ENCODE measurements around the gene CDIP1. TPM values are rescaled to one million over a fixed set of nuclear protein-coding genes. Genes with fewer than 3 reads are reported as not detected.

Gene CDIP1
- total and polyA plus RNA-seq, 4 experiments from 2014 or later, result 10.2 to 21.1 (median 17.3) TPM

DNA sequence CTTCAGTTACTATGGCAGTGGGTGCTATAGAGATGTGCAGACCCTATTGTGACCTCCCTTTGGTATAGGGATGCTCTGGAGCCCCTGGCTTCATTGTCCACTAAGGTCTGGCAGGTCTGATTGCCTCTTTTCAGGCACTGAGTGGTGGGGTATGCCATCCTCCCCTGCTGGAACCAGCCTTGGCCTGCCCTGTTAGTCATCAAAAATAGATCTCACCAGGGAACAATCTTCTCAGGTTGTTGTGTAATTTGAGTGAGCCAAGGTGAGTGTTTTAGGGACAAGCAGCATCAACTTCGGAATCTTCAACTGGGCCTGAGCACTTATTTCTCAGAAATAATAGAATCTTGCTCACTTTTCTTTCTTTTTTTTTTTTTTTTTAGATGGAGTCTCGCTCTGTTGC lies 42.8 kb downstream of the CDIP1 start:
- peak overlapping the region in 5 of 7 donors; percentile 6 to 82 (median 63) for H3K27ac Mint-ChIP-seq
- Histone ChIP-seq H3K4me3 (ENCODE audit: low read length in 2 of 2) (no peak overlapping the region), H3K27ac (ENCODE audit: low read depth, low read length) (peak overlapping the region; percentile 13), H3K27me3 (ENCODE audit: insufficient read depth, low read length) (no peaks in the 10 kb centered on the region), H3K9me3 (ENCODE audit: control insufficient read depth in 1 of 2, low read length in 2 of 2) (no peaks in the 10 kb centered on the region), H3K4me1 (ENCODE audit: insufficient read depth, low read length) (peaks cover 84% of the 10 kb centered on the region), H3K36me3 (ENCODE audit: insufficient read depth, low read length) (peaks cover 12% of the 10 kb centered on the region)
- DNase-seq, result no peak
- no peak overlapping the region for H3K4me3 Mint-ChIP-seq
- H3K36me3 Mint-ChIP-seq, result peaks cover 20 to 51% of the 10 kb centered on the region in 2 donors
- no peaks in the 10 kb centered on the region for H3K27me3 Mint-ChIP-seq
- CTCF ChIA-PET (ENCODE audit: partially characterized antibody), result interaction anchor here (1.3 kb wide), 1 partner anchor 18 kb away, joined by 3 read pairs; no protein-coding TSS in a partner anchor
- H3K4me1 Mint-ChIP-seq, result peaks cover 55 to 86% (median 72%) of the 10 kb centered on the region in 4 donors
- intact Hi-C loops (cut with micrococcal nuclease), result no loop called here
- no peaks in the 10 kb centered on the region for H3K9me3 Mint-ChIP-seq
- POLR2A ChIA-PET (ENCODE audit: partially characterized antibody), result interaction anchor here (1.4 kb wide), 1 partner anchor 9 kb away, joined by 9 read pairs; no protein-coding TSS in a partner anchor

DNA sequence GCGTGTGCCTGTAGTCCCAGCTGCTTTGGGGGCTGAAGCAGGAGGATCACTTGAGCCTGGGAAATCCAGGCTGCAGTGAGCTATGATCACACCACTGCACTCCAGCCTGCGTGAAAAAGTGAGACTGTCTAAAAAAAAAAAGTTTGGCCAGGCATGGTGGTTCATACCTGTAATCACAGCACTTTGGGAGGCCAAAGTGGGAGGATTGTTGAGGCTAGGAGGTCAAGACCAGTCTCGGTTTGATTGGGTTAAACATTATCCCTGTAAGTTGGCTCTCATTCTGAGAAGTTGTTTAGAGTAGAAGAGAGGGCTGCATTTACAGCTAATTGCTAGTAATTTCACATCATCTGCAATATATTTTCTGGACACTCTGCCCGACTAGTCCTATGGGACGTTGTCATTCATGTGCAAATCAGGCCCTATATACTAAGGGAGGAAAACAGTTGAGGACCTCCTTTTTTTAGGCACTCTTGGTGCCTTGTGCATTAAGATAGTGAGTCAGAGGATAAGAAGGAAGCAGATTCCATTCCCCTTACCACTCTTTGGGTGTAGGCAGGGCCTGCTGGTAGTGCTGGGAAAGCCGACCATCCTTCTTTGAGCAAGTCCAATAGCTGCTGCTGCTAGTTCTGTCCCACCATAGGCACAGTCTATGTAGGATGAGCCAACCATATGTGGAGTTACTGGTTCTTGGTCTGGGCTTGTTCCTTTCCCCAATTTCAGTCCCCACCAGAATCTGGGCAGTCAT lies 43.7 kb downstream of the CDIP1 start:
- H3K4me3 Mint-ChIP-seq, result peak overlapping the region in 2 of 8 donors; percentile 20 to 44
- H3K36me3 ChIP-seq (ENCODE audit: insufficient read depth, low read length), result peaks cover 12% of the 10 kb centered on the region
- peak overlapping the region; percentile 13 for H3K27ac ChIP-seq (ENCODE audit: low read depth, low read length)
- CTCF ChIA-PET (ENCODE audit: partially characterized antibody), result interaction anchor here (21.5 kb wide), 1 partner anchor 9 kb away, joined by 343 read pairs; no protein-coding TSS in a partner anchor
- H3K27me3 Mint-ChIP-seq, result no peaks in the 10 kb centered on the region
- peak overlapping the region in 6 of 7 donors; percentile 63 to 83 (median 76) for H3K27ac Mint-ChIP-seq
- H3K4me3 ChIP-seq (ENCODE audit: low read length in 2 of 2), result no peak overlapping the region
- no peaks in the 10 kb centered on the region for H3K9me3 Mint-ChIP-seq
- peaks cover 26 to 58% of the 10 kb centered on the region in 2 donors for H3K36me3 Mint-ChIP-seq
- POLR2A ChIA-PET (ENCODE audit: partially characterized antibody), result interaction anchor here (1.4 to 2.3 kb wide), 3 partner anchors 10 to 19 kb away, joined by 5 to 10 read pairs (median 9); partner anchors contain the start of gene HMOX2
- peaks cover 57 to 86% (median 73%) of the 10 kb centered on the region in 4 donors for H3K4me1 Mint-ChIP-seq
- intact Hi-C loops (cut with micrococcal nuclease), result no loop called here
- peaks cover 84% of the 10 kb centered on the region for H3K4me1 ChIP-seq (ENCODE audit: insufficient read depth, low read length)
- DNase-seq, result no peak
- no peaks in the 10 kb centered on the region for H3K27me3 ChIP-seq (ENCODE audit: insufficient read depth, low read length)
- no peaks in the 10 kb centered on the region for H3K9me3 ChIP-seq (ENCODE audit: control insufficient read depth in 1 of 2, low read length in 2 of 2)

DNA sequence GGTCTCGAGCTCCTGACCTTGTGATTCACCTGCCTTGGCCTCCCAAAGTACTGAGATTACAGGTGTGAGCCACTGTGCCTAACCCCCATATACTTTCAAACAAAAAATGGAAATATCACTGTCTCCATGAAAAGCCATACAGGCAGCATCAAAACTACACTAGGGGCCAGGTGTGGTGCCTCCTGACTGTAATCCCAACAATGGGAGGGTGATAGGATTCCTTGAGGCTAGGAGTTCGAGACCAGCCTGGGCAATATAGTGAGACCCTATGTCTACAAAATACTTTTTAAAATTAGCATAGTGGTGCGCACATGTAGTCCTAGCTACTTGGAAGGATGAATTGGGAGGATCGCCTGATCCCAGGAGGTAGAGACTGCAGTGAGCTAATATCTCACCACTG lies 46.7 kb downstream of the CDIP1 start:
- POLR2A ChIA-PET (ENCODE audit: partially characterized antibody), result interaction anchor here (1.2 to 8.2 kb wide), 4 partner anchors 9 to 15 kb away, joined by 4 to 150 read pairs (median 55); partner anchors contain the start of genes HMOX2 and NMRAL1
- H3K27ac ChIP-seq (ENCODE audit: low read depth, low read length), result no peak overlapping the region
- peak overlapping the region; percentile 53 to 96 (median 81) for H3K27ac Mint-ChIP-seq
- no peak overlapping the region for H3K4me3 ChIP-seq (ENCODE audit: low read length in 2 of 2)
- no peaks in the 10 kb centered on the region for H3K27me3 Mint-ChIP-seq
- peaks cover 86% of the 10 kb centered on the region for H3K4me1 ChIP-seq (ENCODE audit: insufficient read depth, low read length)
- peaks cover 50 to 85% (median 70%) of the 10 kb centered on the region in 4 donors for H3K4me1 Mint-ChIP-seq
- no peaks in the 10 kb centered on the region for H3K9me3 ChIP-seq (ENCODE audit: control insufficient read depth in 1 of 2, low read length in 2 of 2)
- H3K36me3 Mint-ChIP-seq, result peaks cover 26 to 53% of the 10 kb centered on the region in 2 donors
- no peaks in the 10 kb centered on the region for H3K27me3 ChIP-seq (ENCODE audit: insufficient read depth, low read length)
- CTCF ChIA-PET (ENCODE audit: partially characterized antibody), result interaction anchor here (1.1 to 21.5 kb wide), 2 partner anchors 12 to 14 kb away, joined by 3 to 343 read pairs; no protein-coding TSS in a partner anchor
- H3K36me3 ChIP-seq (ENCODE audit: insufficient read depth, low read length), result peaks cover 3% of the 10 kb centered on the region
- H3K4me3 Mint-ChIP-seq, result no peak overlapping the region
- DNase-seq, result no peak
- no peaks in the 10 kb centered on the region for H3K9me3 Mint-ChIP-seq
- intact Hi-C loops (cut with micrococcal nuclease), result no loop called here

DNA sequence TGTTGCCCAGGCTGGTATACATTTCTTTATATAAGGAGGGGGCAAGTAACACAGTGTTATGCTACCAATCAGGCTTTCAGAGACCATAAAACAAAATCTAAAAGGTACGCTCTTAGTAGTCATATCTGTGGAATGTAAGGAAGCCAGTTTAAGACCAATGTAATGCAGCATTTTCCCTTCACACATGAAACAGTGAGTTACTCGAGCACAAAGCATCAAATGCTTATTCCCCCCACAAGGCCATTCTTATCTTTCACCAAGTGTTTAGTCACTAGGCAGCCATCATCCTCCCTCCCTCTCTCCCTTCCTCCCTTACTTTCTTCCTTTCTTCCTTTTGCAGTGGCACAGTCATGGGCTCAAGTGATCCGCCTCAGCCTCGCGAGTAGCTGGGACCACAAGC lies 49.5 kb downstream of the CDIP1 start:
- DNase-seq, result no peak
- Mint-ChIP-seq H3K36me3 (peaks cover 36 to 50% of the 10 kb centered on the region in 2 donors), H3K27ac (peak overlapping the region; percentile 81 to 98 (median 97)), H3K9me3 (no peaks in the 10 kb centered on the region), H3K4me1 (peaks cover 42 to 77% (median 63%) of the 10 kb centered on the region in 4 donors), H3K4me3 (peak overlapping the region; percentile 28 to 91 (median 81)), H3K27me3 (no peaks in the 10 kb centered on the region)
- H3K36me3 ChIP-seq (ENCODE audit: insufficient read depth, low read length), result peaks cover 14% of the 10 kb centered on the region
- no peaks in the 10 kb centered on the region for H3K9me3 ChIP-seq (ENCODE audit: control insufficient read depth in 1 of 2, low read length in 2 of 2)
- ChIA-PET CTCF (ENCODE audit: partially characterized antibody) (interaction anchor here (0.6 to 21.5 kb wide), 5 partner anchors 12 to 478 kb away, joined by 5 to 343 read pairs (median 27); partner anchors contain the start of gene HMOX2), POLR2A (ENCODE audit: partially characterized antibody) (interaction anchor here (0.7 to 8.2 kb wide), 7 partner anchors 12 to 245 kb away, joined by 3 to 150 read pairs (median 11); partner anchors contain the start of genes ANKS3, CDIP1, DNAAF8 and HMOX2)
- H3K4me3 ChIP-seq (ENCODE audit: low read length in 2 of 2), result no peak overlapping the region
- peaks cover 85% of the 10 kb centered on the region for H3K4me1 ChIP-seq (ENCODE audit: insufficient read depth, low read length)
- H3K27me3 ChIP-seq (ENCODE audit: insufficient read depth, low read length), result no peaks in the 10 kb centered on the region
- intact Hi-C loops (cut with micrococcal nuclease), result no loop called here
- peak overlapping the region; percentile 50 for H3K27ac ChIP-seq (ENCODE audit: low read depth, low read length)

DNA sequence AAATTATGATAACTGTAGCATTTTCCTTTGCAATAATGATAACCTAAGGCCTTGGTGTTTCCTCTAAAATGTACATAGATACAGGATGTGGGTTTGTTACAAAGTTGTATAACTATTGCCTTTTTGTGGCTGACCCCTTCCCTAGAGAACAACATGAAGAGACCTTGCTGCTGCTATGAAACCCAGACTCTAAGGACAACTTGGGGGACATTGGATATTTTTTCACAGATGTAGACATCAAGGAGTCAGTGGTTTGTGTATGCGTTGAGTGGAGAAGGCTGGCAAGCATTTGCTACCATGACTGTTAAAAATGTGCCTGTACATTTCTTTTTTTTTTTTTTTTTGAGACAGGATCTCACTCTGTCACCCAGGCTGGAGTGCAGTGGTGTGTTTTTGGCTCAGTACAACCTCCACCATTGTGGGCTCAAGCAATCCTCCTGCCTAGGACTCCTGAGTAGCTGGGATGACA lies 50.0 kb downstream of the CDIP1 start:
- H3K36me3 Mint-ChIP-seq, result peaks cover 36 to 51% of the 10 kb centered on the region in 2 donors
- H3K27ac Mint-ChIP-seq, result peak overlapping the region; percentile 81 to 98 (median 97)
- CTCF ChIA-PET (ENCODE audit: partially characterized antibody), result interaction anchor here (0.7 to 21.5 kb wide), 10 partner anchors 12 to 1303 kb away, joined by 3 to 343 read pairs (median 4); partner anchors contain the start of genes HMOX2 and NMRAL1
- no peaks in the 10 kb centered on the region for H3K27me3 Mint-ChIP-seq
- Histone ChIP-seq H3K27me3 (ENCODE audit: insufficient read depth, low read length) (no peaks in the 10 kb centered on the region), H3K9me3 (ENCODE audit: control insufficient read depth in 1 of 2, low read length in 2 of 2) (no peaks in the 10 kb centered on the region), H3K27ac (ENCODE audit: low read depth, low read length) (peak overlapping the region; percentile 50), H3K4me3 (ENCODE audit: low read length in 2 of 2) (no peak overlapping the region), H3K4me1 (ENCODE audit: insufficient read depth, low read length) (peaks cover 85% of the 10 kb centered on the region), H3K36me3 (ENCODE audit: insufficient read depth, low read length) (peaks cover 15% of the 10 kb centered on the region)
- DNase-seq, result peak; percentile 66 to 84 (median 81)
- POLR2A ChIA-PET (ENCODE audit: partially characterized antibody), result interaction anchor here (0.7 to 8.2 kb wide), 8 partner anchors 12 to 73 kb away, joined by 3 to 150 read pairs (median 8); partner anchors contain the start of genes CDIP1, CORO7, HMOX2 and NMRAL1
- intact Hi-C loops (cut with micrococcal nuclease), result loop anchor here (1.0 kb wide), 2 partner anchors 12 to 17 kb away; partner anchors contain the start of gene HMOX2
- H3K4me3 Mint-ChIP-seq, result peak overlapping the region; percentile 56 to 91 (median 81)
- H3K4me1 Mint-ChIP-seq, result peaks cover 39 to 75% (median 60%) of the 10 kb centered on the region in 4 donors
- H3K9me3 Mint-ChIP-seq, result no peaks in the 10 kb centered on the region

DNA sequence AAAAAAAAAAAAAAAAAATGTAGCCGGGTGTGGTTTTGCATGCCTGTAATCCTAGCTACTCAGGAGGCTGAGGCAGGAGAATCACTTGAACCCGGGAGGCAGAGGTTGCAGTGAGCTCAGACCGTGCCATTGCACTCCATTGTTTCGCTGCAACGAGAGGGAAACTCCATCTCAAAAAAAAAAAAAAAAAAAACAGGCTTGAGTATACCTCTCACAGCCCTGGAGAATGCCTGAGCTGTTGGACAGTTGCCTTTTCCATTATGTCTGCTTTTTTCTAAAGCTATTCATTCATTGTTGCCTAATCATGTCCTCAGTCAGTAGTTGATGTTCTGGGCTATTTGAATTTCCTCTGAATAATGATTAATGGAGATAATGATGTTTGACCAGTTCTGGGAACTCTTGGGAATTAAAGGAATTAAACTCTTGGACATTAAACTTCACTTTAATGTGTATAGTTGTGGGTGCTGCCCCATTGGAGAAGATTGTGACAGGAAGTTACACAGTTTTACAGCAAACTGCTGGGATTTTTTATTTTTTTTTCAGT lies 50.5 kb downstream of the CDIP1 start:
- peak overlapping the region; percentile 50 for H3K27ac ChIP-seq (ENCODE audit: low read depth, low read length)
- no peaks in the 10 kb centered on the region for H3K9me3 Mint-ChIP-seq
- H3K4me3 Mint-ChIP-seq, result peak overlapping the region; percentile 56 to 91 (median 81)
- DNase-seq, result peak in 3 of 5 donors; percentile 40 to 54 (median 42)
- peaks cover 36 to 70% (median 57%) of the 10 kb centered on the region in 4 donors for H3K4me1 Mint-ChIP-seq
- H3K27me3 Mint-ChIP-seq, result no peaks in the 10 kb centered on the region
- H3K4me1 ChIP-seq (ENCODE audit: insufficient read depth, low read length), result peaks cover 84% of the 10 kb centered on the region
- intact Hi-C loops (cut with micrococcal nuclease), result loop anchor here (1.0 kb wide), 2 partner anchors 12 to 17 kb away; partner anchors contain the start of gene HMOX2
- CTCF ChIA-PET (ENCODE audit: partially characterized antibody), result interaction anchor here (0.7 to 21.5 kb wide), 9 partner anchors 11 to 1303 kb away, joined by 3 to 343 read pairs (median 4); partner anchors contain the start of genes HMOX2 and NMRAL1
- no peaks in the 10 kb centered on the region for H3K9me3 ChIP-seq (ENCODE audit: control insufficient read depth in 1 of 2, low read length in 2 of 2)
- POLR2A ChIA-PET (ENCODE audit: partially characterized antibody), result interaction anchor here (0.6 to 8.2 kb wide), 10 partner anchors 11 to 1353 kb away, joined by 3 to 150 read pairs (median 6); partner anchors contain the start of genes CDIP1, CORO7, HMOX2 and NMRAL1
- peaks cover 40 to 49% of the 10 kb centered on the region in 2 donors for H3K36me3 Mint-ChIP-seq
- peak overlapping the region in 1 of 2 donors; percentile 33 for H3K4me3 ChIP-seq (ENCODE audit: low read length in 2 of 2)
- H3K27ac Mint-ChIP-seq, result peak overlapping the region; percentile 81 to 98 (median 97)
- H3K27me3 ChIP-seq (ENCODE audit: insufficient read depth, low read length), result no peaks in the 10 kb centered on the region
- peaks cover 15% of the 10 kb centered on the region for H3K36me3 ChIP-seq (ENCODE audit: insufficient read depth, low read length)
